GM20431 (cell line): ENCODE measurements around the gene PLPPR1.

ENCODE experiments used
- in situ Hi-C: fragments of 300-500 bp; cut with MseI, MboI; formaldehyde crosslinking; loops from one replicate; pipeline ENCODE4 v1.15.0; 2020; ENCODE audit warnings: low sequenced_read_pairs; ENCODE audit not compliant: unreplicated experiment

PLPPR1 gene

GRCh38 chr9:101367323-101367722, 338.8 kb downstream of the PLPPR1 start:
- in situ Hi-C loops = no loop called here

- in situ Hi-C loops = no loop called here
Measured at GRCh38 chr9:101369286-101369685, 340.8 kb downstream of the PLPPR1 start.

GRCh38 chr9:101369884-101370531, 341.5 kb downstream of the PLPPR1 start:
- in situ Hi-C loops = no loop called here

GRCh38 chr9:101371813-101372212, 343.3 kb downstream of the PLPPR1 start:
- in situ Hi-C loops = no loop called here

- in situ Hi-C loops = no loop called here
Measured at GRCh38 chr9:101372327-101373118, 344.0 kb downstream of the PLPPR1 start.
